HepG2 (cell line): ENCODE measurements around the gene SLC25A45. TPM values are rescaled to one million over a fixed set of nuclear protein-coding genes. Genes with fewer than 3 reads are reported as not detected.
A peak's percentile ranks its signal among the peaks of the same experiment; 100 is the strongest.

Source experiments
- ARID4A ChIP-seq: sonication (generic); formaldehyde crosslinking; IDR thresholded peaks from 2 replicates; pipeline ENCODE4 v1.5.0; 2020; ENCODE audit warnings: mild to moderate bottlenecking, missing genetic modification reagents, borderline replicate concordance
- ATAD3A ChIP-seq: sonication (generic); formaldehyde crosslinking; IDR thresholded peaks from 2 replicates; pipeline ENCODE4 v1.4.0; 2020; ENCODE audit warnings: missing genetic modification reagents
- CEBPZ ChIP-seq: IDR thresholded peaks from 2 replicates; pipeline ENCODE4 v1.6.1; 2012; ENCODE audit warnings: low read length, improper control_type of control experiment
- MED13 ChIP-seq: sonication (generic); formaldehyde crosslinking; IDR thresholded peaks from 2 replicates; pipeline ENCODE4 v1.5.0; 2020; ENCODE audit warnings: missing genetic modification reagents
- MYC ChIP-seq: sonication (generic); formaldehyde crosslinking; IDR thresholded peaks from 2 replicates; pipeline ENCODE4 v1.9.0; 2021; ENCODE audit warnings: missing genetic modification reagents, borderline replicate concordance
- RXRA ChIP-seq: sonication (generic); formaldehyde crosslinking; IDR thresholded peaks from 2 replicates; pipeline ENCODE4 v1.5.1; 2020; ENCODE audit warnings: missing genetic modification reagents
- SMC3 ChIP-seq: IDR thresholded peaks from 2 replicates; pipeline ENCODE4 v1.6.1; 2011; ENCODE audit warnings: low read length, improper control_type of control experiment
- TSC22D2 ChIP-seq: sonication (generic); formaldehyde crosslinking; IDR thresholded peaks from 2 replicates; pipeline ENCODE4 v1.5.1; 2020; ENCODE audit warnings: missing genetic modification reagents, mild to moderate bottlenecking, borderline replicate concordance
- ZNF225 ChIP-seq: sonication (generic); formaldehyde crosslinking; IDR thresholded peaks from 2 replicates; pipeline ENCODE4 v1.4.0; 2020; ENCODE audit warnings: mild to moderate bottlenecking, missing genetic modification reagents
- ZNF691 ChIP-seq: sonication (generic); formaldehyde crosslinking; IDR thresholded peaks from 2 replicates; pipeline ENCODE4 v1.4.0; 2020; ENCODE audit warnings: missing genetic modification reagents, low read depth, mild to moderate bottlenecking, borderline replicate concordance
- ZNF781 ChIP-seq: sonication (generic); formaldehyde crosslinking; IDR thresholded peaks from 2 replicates; pipeline ENCODE4 v1.5.1; 2020; ENCODE audit warnings: borderline replicate concordance, mild to moderate bottlenecking, missing genetic modification reagents; ENCODE audit errors: not compliant biosample characterization
- polyA plus RNA-seq, 8 experiments: library from polyadenylated mRNA; depleted of rRNA in 3 of 8; stranded (reverse) in 7 of 8; unstranded in 1 of 8; fragments of >200 nt; fragmentation: Illumina TruSeq in 4 of 8; extraction: Trizol in 4 of 8; gene quantifications; 2 replicates each; pipeline versions ENCODE4 v1.2.1 to v1.2.3, GENCODE V29; 2011 to 2016; ENCODE audit warnings: low read depth in 4 of 8, missing spikeins in 1 of 8, mixed read lengths in 1 of 8; ENCODE audit not compliant: insufficient read depth in 1 of 8
- total RNA-seq, 5 experiments: library from RNA; depleted of rRNA; stranded (reverse); fragments of >200 nt; fragmentation: Illumina TruSeq; extraction: Trizol; gene quantifications; 2 replicates each; pipeline ENCODE4 v1.2.3, GENCODE V29; 2016; ENCODE audit warnings: low read depth in 1 of 5
- TF ChIP-seq, protein P1 (sequence below): sonication (generic); formaldehyde crosslinking; IDR thresholded peaks from 2 replicates; pipeline ENCODE4 v1.4.0; 2020; ENCODE audit warnings: missing genetic modification reagents, borderline replicate concordance
- TF ChIP-seq, protein P2 (sequence below): sonication (generic); formaldehyde crosslinking; IDR thresholded peaks from 2 replicates; pipeline ENCODE4 v1.4.0; 2020; ENCODE audit warnings: mild to moderate bottlenecking, low read depth, missing genetic modification reagents

Gene SLC25A45
- total and polyA plus RNA-seq, 2 of the 13 experiments (the other 11 are each of a cell fraction or from before 2014, with no cell fraction given): 1.2 to 3.4 TPM

GRCh38 chr11:65427691-65428577, 45.5 kb upstream of the SLC25A45 start (continued):
- TF ChIP-seq ZNF691 (CRISPR knock-in tag) (0 out of 2 replicates have a peak, but pooled peaks have one; percentile 39), ARID4A (CRISPR knock-in tag) (peak; percentile 29; the same call in 1 of the 2 replicates), ATAD3A (CRISPR knock-in tag) (no peak), SMC3 (peak; percentile 20; the same call in 1 of the 2 replicates), TSC22D2 (CRISPR knock-in tag) (no peak), ZNF225 (CRISPR knock-in tag) (no peak), ZNF781 (CRISPR knock-in tag) (no peak), CEBPZ (0 out of 2 replicates have a peak, but pooled peaks have one; percentile 18), RXRA (CRISPR knock-in tag) (no peak), MED13 (CRISPR knock-in tag) (no peak), MYC (CRISPR knock-in tag) (0 out of 2 replicates have a peak, but pooled peaks have one; percentile 19)
- TF ChIP-seq, protein P1, sequence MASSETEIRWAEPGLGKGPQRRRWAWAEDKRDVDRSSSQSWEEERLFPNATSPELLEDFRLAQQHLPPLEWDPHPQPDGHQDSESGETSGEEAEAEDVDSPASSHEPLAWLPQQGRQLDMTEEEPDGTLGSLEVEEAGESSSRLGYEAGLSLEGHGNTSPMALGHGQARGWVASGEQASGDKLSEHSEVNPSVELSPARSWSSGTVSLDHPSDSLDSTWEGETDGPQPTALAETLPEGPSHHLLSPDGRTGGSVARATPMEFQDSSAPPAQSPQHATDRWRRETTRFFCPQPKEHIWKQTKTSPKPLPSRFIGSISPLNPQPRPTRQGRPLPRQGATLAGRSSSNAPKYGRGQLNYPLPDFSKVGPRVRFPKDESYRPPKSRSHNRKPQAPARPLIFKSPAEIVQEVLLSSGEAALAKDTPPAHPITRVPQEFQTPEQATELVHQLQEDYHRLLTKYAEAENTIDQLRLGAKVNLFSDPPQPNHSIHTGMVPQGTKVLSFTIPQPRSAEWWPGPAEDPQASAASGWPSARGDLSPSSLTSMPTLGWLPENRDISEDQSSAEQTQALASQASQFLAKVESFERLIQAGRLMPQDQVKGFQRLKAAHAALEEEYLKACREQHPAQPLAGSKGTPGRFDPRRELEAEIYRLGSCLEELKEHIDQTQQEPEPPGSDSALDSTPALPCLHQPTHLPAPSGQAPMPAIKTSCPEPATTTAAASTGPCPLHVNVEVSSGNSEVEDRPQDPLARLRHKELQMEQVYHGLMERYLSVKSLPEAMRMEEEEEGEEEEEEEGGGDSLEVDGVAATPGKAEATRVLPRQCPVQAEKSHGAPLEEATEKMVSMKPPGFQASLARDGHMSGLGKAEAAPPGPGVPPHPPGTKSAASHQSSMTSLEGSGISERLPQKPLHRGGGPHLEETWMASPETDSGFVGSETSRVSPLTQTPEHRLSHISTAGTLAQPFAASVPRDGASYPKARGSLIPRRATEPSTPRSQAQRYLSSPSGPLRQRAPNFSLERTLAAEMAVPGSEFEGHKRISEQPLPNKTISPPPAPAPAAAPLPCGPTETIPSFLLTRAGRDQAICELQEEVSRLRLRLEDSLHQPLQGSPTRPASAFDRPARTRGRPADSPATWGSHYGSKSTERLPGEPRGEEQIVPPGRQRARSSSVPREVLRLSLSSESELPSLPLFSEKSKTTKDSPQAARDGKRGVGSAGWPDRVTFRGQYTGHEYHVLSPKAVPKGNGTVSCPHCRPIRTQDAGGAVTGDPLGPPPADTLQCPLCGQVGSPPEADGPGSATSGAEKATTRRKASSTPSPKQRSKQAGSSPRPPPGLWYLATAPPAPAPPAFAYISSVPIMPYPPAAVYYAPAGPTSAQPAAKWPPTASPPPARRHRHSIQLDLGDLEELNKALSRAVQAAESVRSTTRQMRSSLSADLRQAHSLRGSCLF: no peak
- TF ChIP-seq, protein P2, sequence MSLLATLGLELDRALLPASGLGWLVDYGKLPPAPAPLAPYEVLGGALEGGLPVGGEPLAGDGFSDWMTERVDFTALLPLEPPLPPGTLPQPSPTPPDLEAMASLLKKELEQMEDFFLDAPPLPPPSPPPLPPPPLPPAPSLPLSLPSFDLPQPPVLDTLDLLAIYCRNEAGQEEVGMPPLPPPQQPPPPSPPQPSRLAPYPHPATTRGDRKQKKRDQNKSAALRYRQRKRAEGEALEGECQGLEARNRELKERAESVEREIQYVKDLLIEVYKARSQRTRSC (CRISPR knock-in tag): no peak
